Regular cardiac myocyte (primary cell): ENCODE data around the gene RGS8. TPM values are rescaled to one million over a fixed set of nuclear protein-coding genes. Genes with fewer than 3 reads are reported as not detected.

Source experiments
- total RNA-seq: library from RNA; depleted of rRNA; stranded (reverse); fragments of >200 nt; gene quantifications from 2 replicates; pipeline ENCODE4 v1.2.3, GENCODE V29; 2014

RGS8 gene, protein sequence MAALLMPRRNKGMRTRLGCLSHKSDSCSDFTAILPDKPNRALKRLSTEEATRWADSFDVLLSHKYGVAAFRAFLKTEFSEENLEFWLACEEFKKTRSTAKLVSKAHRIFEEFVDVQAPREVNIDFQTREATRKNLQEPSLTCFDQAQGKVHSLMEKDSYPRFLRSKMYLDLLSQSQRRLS
- total RNA-seq, result 0.28 TPM in 1 of 2 replicates, not detected in the other

DNA sequence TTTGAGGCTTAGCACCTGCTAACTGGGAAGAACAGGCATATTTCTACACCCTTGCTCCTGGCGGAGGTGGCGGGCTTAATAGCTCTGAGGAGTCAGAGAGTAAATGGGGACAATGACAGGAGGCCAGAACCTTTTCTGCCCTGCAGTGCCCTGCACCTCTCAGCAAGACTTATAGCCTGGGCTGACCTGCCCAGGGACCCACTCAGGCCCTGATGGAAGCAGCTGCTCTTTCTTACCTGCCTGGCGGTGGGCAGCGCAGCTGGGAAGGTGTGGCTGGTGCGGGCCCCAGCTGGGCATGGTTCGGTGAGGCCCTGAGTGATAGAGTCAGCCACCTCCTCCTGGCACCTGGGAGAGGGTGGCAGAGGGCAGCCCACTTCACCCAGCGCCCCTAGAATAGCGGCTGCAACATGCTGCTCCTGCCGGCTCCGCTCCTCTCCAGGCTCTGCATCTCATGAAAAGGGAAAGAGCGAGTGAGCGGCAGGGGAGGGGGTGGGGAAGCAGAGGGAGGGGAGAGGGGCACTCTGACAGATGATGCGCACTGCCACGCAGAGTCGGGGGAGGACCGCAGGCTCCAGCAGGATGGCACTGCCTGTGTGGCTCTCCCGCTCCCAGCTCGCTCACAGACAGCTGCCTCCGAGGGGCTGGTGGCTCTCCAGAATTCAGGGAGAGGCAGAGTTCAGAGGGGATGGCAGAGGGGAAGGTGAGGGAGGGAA, at the start of gene RGS8:
RGS8 (minus strand) TSS at position 472 of the 713 bp plus-strand sequence. CDS start 14,938 bp downstream, outside the sequence.

Other genes with a start within 250 kb of the RGS8 start
- not detected in 2 replicates for gene RGSL1, start 234.4 kb downstream of the RGS8 start, total RNA-seq
- 10.5 and 15.2 TPM in 2 replicates for gene RNASEL, start 95.3 kb downstream of the RGS8 start, total RNA-seq
- gene RGS16, start 80.2 kb downstream of the RGS8 start, total RNA-seq, result 0.58 and 2.3 TPM in 2 replicates
- 2.0 and 2.1 TPM in 2 replicates for gene NPL, start 105.2 kb upstream of the RGS8 start, total RNA-seq
- gene DHX9, start 154.8 kb upstream of the RGS8 start, total RNA-seq, result 108 and 187 TPM in 2 replicates